Retinal pigment epithelial cell (primary cell): ENCODE results near the gene GNL3.

Source experiments
- DNase-seq: peaks from one replicate; pipeline ENCODE4 v3.0.0-alpha.2; 2010; ENCODE audit warnings: low read depth
- H3K4me3 ChIP-seq: 2 replicates; pipeline ENCODE4 v1.5.1; 2011; ENCODE audit warnings: mild to moderate bottlenecking, low read length, control low read depth, moderate library complexity
- TF ChIP-seq, protein P1 (sequence below): conservative IDR thresholded peaks from 2 replicates; pipeline ENCODE4 v1.5.1; 2011; ENCODE audit warnings: low read depth, low read length, control low read depth, inconsistent platforms

Gene GNL3

DNA sequence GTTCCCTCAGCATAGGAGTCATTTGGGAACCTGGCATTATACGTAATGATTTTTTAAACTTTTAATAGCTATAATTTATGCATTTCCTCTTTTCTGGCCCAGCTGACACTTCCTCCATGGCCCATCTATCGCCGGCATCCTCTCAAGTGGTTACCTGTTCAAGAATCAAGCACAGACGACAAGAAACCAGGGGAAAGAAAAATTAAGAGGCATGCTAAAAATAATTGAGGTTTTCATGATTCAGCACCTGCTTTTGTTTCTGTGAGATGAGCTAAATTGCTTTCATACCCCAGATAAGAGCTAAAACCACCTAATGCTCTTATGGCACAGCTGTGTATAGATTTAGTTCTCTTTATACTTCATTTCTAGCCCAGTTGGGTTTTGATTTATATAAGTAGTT lies 21.8 kb downstream of the GNL3 start:
- no peak overlapping the region for H3K4me3 ChIP-seq
- DNase-seq, result no peak
- TF ChIP-seq, protein P1, sequence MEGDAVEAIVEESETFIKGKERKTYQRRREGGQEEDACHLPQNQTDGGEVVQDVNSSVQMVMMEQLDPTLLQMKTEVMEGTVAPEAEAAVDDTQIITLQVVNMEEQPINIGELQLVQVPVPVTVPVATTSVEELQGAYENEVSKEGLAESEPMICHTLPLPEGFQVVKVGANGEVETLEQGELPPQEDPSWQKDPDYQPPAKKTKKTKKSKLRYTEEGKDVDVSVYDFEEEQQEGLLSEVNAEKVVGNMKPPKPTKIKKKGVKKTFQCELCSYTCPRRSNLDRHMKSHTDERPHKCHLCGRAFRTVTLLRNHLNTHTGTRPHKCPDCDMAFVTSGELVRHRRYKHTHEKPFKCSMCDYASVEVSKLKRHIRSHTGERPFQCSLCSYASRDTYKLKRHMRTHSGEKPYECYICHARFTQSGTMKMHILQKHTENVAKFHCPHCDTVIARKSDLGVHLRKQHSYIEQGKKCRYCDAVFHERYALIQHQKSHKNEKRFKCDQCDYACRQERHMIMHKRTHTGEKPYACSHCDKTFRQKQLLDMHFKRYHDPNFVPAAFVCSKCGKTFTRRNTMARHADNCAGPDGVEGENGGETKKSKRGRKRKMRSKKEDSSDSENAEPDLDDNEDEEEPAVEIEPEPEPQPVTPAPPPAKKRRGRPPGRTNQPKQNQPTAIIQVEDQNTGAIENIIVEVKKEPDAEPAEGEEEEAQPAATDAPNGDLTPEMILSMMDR, result no peak

GRCh38 chr3:52710512-52710911 lies 24.7 kb downstream of the GNL3 start:
- TF ChIP-seq, protein P1, result no peak
- no peak overlapping the region for H3K4me3 ChIP-seq
- DNase-seq, result no peak

DNA sequence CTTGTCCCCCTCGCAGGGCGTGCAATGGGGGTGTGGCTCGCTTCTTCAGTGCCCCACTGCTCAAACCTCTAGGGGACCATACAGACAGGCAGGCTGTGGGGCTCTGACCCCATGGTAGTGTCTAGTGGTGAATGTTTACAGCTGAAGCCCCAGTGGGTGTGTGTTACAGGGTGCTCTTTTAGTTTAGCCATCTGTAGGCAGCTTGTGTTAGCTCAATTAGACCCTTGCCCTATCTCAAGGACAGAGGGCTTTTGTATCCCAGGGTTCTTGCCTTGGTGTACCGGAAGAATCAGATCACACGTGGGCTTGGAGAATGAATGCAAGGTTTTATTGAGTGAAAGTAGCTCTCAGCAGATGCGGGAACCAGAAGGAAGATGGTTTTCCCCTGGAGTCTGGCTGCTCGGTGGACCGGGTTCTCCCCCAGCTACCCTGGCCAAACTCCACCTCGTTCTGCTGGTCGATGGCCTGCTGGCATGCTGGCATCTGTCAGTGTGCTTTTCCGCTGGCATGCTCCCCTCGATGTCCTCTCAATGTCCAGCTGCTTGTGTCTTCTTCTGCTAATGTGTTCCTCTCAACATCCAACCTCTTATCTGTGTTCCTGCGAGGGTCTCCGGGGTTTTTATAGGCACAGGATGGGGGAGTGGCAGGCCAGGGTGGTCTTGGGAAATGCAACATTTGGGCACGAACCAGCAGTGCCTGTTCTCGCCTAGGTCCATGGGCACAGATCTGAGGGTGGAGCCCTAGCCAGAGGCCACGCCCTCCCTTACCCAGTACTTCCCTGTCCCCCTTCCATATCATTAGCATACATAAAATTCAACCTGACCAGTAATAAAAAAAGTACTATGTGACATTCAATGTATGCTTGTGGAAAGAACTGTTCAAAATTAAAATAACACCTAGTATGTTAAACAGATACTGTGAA lies 26.7 kb downstream of the GNL3 start:
- H3K4me3 ChIP-seq, result no peak overlapping the region
- DNase-seq, result no peak
- TF ChIP-seq, protein P1, result no peak

DNA sequence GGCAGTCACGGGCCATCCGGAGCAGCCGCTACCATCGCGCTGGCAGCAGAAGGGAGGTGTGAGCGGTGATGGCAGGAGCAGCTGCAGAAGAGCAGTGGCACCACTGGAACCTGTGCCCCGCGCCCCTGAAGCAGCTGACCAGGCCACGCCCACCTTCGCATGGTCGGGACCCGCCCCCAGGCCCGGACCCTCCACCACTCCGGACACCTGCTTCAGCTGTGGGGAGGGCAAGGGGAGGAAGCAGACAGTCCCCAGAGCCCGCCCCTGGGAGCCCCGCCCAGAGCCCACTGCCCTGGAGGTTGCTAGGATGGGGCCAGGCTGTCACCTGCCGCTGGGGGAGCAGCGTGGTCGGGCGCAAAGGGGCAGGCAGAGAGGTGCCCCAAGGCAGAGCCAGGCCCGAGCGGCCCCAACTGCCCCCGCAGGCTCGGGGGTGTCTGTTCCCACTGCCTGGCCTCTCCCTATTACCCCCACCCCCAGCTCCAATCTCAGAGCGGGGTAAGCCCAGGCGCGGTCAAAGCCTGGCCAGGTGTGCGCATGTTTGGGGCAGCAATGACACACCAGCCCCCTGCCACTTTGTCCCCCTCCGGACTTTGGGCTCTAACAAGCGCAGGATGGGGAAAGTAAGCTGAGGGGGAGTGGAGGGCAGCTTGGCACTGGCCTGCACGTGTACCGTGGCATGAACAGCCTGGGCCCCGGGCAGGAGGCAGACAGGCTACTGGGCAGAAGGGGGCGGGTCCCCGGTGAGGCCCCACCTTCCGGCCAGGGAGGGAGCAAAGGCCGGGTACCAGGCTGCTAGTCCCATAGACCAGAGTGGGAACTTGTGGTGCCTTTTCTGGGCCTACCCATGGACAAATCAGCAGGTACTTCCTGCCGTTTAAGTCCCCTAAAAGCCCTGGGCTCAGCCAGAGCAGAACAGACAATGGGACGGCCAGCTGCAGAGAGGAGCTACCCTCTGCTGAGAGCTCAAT lies 28.8 kb downstream of the GNL3 start:
- DNase-seq, result no peak
- TF ChIP-seq, protein P1, result no peak
- H3K4me3 ChIP-seq, result peak overlapping the region; percentile 15

GRCh38 chr3:52715714-52716305 lies 30.0 kb downstream of the GNL3 start:
- DNase-seq, result no peak

GRCh38 chr3:52719618-52720017 lies 33.8 kb downstream of the GNL3 start:
- no peak overlapping the region for H3K4me3 ChIP-seq
- DNase-seq, result no peak
- TF ChIP-seq, protein P1, result no peak

More at GRCh38 chr3:52715714-52716305, 30.0 kb downstream of the GNL3 start:
- TF ChIP-seq, protein P1, result no peak
- no peak overlapping the region for H3K4me3 ChIP-seq
